Neutrophil (primary cell): Measurements from ENCODE around the gene TRERF1.
"Not testable (repeated sequence)": the region's sequence is repeated elsewhere in the genome, so short reads cannot be mapped to it uniquely, and the experiment has no call there.

ENCODE experiments used
- H3K27ac ChIP-seq: fragments of 200-600 bp; sonication (generic); 2 replicates; pipeline ENCODE4 v1.5.1; 2016; ENCODE audit warnings: mild to moderate bottlenecking, moderate library complexity
- H3K27me3 ChIP-seq: fragments of 200-600 bp; sonication (generic); 2 replicates; pipeline ENCODE4 v1.6.0; 2016; ENCODE audit warnings: mild to moderate bottlenecking
- H3K36me3 ChIP-seq: fragments of 200-600 bp; sonication (generic); 2 replicates; pipeline ENCODE4 v1.5.1; 2017
- H3K4me1 ChIP-seq, 2 experiments: fragments of 200-600 bp in 1 of 2; sonication (generic) in 1 of 2; 1 replicate in 1 of 2; 2 replicates in 1 of 2; pipeline versions ENCODE4 v1.5.1 to v1.6.1; 2013 to 2016; ENCODE audit warnings: low read depth in 1 of 2, low read length in 1 of 2, mild to moderate bottlenecking in 1 of 2, moderate library complexity in 1 of 2; ENCODE audit not compliant: control insufficient read depth in 1 of 2, insufficient read depth in 1 of 2
- H3K4me3 ChIP-seq, 2 experiments: fragments of 200-600 bp in 1 of 2; sonication (generic) in 1 of 2; 1 replicate in 1 of 2; 2 replicates in 1 of 2; pipeline ENCODE4 v1.5.1; 2013 to 2016; ENCODE audit warnings: low read depth in 1 of 2, low read length in 1 of 2, mild to moderate bottlenecking in 1 of 2, moderate library complexity in 1 of 2
- H3K9me3 ChIP-seq: fragments of 200-600 bp; sonication (generic); 2 replicates; pipeline ENCODE4 v1.5.1; 2016
- TF ChIP-seq, protein P1 (sequence below): fragments of 200-600 bp; sonication (generic); IDR thresholded peaks from 2 replicates; pipeline ENCODE4 v1.5.1; 2016; ENCODE audit warnings: antibody characterized with exemption

TRERF1 gene

DNA sequence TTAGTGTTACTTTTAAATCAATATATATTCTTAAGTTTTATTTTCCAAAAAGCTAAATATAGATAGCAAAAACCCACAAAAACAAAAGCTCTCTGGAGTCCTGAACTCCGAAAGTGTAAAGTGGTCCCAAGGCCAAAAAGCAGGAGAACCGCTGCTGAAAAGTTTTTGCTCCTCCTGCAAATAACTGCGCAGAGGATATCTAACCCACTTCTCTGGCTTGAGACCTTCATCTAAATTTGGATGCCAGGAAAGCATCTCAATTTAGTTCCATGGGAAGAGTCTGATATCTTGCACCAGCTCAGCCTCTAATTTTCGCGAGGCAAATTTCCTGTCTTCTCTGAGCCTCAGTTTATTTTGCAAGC is 234.6 kb downstream of the TRERF1 start:
- Histone ChIP-seq H3K4me1 (peaks cover 18 to 19% of the 10 kb centered on the region in 2 experiments), H3K27me3 (no peaks in the 10 kb centered on the region), H3K27ac (peak overlapping the region; percentile 75), H3K4me3 (peak overlapping the region; percentile 87 to 94), H3K36me3 (peaks cover 20% of the 10 kb centered on the region), H3K9me3 (no peaks in the 10 kb centered on the region)
- TF ChIP-seq, protein P1, sequence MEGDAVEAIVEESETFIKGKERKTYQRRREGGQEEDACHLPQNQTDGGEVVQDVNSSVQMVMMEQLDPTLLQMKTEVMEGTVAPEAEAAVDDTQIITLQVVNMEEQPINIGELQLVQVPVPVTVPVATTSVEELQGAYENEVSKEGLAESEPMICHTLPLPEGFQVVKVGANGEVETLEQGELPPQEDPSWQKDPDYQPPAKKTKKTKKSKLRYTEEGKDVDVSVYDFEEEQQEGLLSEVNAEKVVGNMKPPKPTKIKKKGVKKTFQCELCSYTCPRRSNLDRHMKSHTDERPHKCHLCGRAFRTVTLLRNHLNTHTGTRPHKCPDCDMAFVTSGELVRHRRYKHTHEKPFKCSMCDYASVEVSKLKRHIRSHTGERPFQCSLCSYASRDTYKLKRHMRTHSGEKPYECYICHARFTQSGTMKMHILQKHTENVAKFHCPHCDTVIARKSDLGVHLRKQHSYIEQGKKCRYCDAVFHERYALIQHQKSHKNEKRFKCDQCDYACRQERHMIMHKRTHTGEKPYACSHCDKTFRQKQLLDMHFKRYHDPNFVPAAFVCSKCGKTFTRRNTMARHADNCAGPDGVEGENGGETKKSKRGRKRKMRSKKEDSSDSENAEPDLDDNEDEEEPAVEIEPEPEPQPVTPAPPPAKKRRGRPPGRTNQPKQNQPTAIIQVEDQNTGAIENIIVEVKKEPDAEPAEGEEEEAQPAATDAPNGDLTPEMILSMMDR = no peak

DNA sequence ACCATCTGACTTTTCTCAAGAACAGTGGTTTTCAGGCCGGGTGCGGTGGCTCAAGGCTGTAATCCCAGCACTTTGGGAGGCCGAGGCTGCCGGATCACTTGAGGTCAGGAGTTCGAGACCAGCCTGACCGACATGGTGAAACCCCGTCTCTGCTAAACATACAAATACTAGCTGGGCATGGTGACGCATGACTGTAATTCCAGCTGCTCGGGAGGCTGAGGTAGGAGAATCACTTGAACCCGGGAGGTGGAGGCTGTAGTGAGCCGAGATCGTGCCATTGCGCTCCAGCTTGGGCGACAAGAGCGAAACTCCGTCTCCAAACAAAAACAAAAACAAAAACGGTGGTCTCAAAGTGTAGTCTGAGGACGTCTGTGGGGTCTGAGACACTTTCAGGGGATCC is 235.2 kb downstream of the TRERF1 start:
- H3K4me3 ChIP-seq, H3K27me3 ChIP-seq, H3K9me3 ChIP-seq, H3K27ac ChIP-seq: not testable (repeated sequence)
- Histone ChIP-seq H3K36me3 (peaks cover 26% of the 10 kb centered on the region), H3K4me1 (peaks cover 18 to 19% of the 10 kb centered on the region in 2 experiments)

DNA sequence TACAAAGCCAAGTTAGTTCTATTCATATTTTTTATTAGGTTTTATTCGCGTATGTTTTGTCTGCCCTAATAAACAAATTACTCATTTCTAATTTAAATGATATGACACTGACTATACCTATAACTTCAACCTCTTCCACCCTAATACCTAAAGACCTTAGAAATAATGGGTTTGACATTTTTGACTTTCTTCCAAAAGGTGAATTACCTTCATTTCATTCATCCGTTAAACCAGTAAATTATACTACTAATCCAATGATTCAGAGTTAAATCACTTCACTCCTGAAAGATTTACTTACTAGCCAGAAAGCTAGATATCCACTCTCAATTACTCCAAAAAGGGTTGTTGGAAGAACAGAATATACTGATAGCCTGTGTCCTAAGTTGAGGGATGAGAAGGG is 239.3 kb downstream of the TRERF1 start:
- Histone ChIP-seq H3K4me3 (no peak overlapping the region), H3K27me3 (no peaks in the 10 kb centered on the region), H3K27ac (no peak overlapping the region), H3K4me1 (peaks cover 11 to 12% of the 10 kb centered on the region in 2 experiments), H3K36me3 (peaks cover 64% of the 10 kb centered on the region), H3K9me3 (no peaks in the 10 kb centered on the region)
- TF ChIP-seq, protein P1 = no peak

DNA sequence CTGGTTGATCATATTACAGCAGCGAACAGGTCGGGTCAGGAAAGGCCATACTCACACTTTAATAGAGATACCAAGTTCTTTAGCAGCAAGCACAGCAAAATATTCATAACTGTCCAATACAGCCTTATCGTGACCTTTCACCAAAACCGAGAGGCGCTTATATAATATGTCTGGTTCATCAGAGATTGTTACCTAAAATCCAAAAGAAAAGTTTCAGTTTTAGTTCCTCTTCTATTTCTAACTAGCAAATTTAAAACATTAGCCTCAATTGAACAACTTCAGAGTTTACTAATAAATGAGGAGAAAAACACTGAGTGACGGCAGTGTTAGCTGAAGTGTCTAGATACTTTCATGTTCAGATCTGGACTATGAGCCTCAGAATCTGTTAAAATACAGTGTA is 240.0 kb downstream of the TRERF1 start:
- Histone ChIP-seq H3K27me3 (no peaks in the 10 kb centered on the region), H3K36me3 (peaks cover 69% of the 10 kb centered on the region), H3K4me1 (peaks cover 3 to 5% of the 10 kb centered on the region in 2 experiments), H3K27ac (no peak overlapping the region), H3K4me3 (no peak overlapping the region), H3K9me3 (no peaks in the 10 kb centered on the region)
- TF ChIP-seq, protein P1 = no peak

DNA sequence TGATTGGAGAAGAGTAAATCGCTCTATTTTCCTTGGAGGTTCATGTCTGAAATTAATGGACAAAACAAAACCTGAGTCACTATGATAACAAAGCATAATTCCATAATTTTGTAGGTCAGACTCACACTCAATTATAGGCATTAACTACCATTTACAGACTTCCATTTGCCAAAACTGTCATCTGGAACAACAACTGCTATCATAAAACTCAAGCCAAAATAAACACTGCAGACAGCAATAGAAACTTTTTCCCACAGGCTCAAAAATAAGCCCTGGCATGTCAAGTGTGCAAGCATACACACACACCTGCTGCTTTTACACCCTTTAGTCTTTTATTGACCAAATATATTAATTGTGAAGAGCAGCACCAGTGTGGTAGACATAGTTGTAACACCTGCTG is 241.2 kb downstream of the TRERF1 start:
- H3K36me3 ChIP-seq = peaks cover 76% of the 10 kb centered on the region
- H3K9me3 ChIP-seq = no peaks in the 10 kb centered on the region
- H3K27me3 ChIP-seq = no peaks in the 10 kb centered on the region
- no peak overlapping the region for H3K27ac ChIP-seq
- no peak overlapping the region for H3K4me3 ChIP-seq
- H3K4me1 ChIP-seq = no peaks in the 10 kb centered on the region
- TF ChIP-seq, protein P1 = no peak

DNA sequence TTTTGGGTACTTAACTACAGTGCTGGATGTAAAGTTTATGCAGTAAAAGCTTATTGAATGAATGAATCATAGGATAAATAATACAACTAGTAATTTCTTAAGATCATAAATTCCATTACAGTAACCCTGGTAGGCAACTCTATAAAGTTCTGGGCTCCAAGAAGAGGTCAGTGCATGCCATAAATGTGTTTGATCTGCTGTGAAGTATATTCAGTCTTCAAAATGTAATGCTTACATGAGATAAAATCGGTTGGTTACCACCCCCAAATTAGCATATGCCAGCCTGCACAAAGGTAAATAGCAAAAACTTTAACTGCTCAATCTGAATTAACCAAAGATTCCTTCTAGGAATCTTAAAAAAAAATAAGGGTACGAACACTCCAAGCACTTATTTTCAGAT is 244.2 kb downstream of the TRERF1 start:
- H3K36me3 ChIP-seq = peaks cover 73% of the 10 kb centered on the region
- not testable (repeated sequence) for H3K27ac ChIP-seq, H3K9me3 ChIP-seq, H3K4me1 ChIP-seq, H3K4me3 ChIP-seq, H3K27me3 ChIP-seq

DNA sequence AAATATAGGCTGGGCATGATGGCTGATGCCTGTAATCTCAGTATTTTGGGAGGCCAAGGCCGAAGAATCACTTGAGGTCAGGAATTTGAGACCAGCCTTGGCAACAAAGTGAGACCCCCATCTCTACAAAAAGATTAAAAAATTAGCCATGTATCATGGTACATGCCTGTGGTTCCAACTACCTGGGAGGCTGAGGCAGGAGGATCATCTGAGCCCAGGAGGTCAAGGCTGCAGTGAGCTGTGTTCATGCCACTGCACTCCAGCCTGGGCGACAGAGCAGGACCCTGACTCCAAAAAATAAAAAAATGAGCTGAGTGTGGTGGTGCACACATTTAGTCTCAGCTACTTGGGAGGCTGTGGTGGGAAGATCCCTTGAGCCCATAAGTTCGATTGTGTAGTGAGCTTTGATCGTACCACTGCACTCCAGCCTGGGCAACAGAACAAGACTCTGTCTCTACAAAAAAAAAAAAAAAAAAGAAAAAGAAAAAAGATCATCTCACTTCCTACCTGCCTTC is 246.9 kb downstream of the TRERF1 start:
- H3K4me1 ChIP-seq = no peaks in the 10 kb centered on the region
- H3K36me3 ChIP-seq = peaks cover 49% of the 10 kb centered on the region
- TF ChIP-seq, protein P1 = no peak
- no peak overlapping the region for H3K4me3 ChIP-seq
- no peaks in the 10 kb centered on the region for H3K27me3 ChIP-seq
- H3K9me3 ChIP-seq = no peaks in the 10 kb centered on the region
- no peak overlapping the region for H3K27ac ChIP-seq
